Middle frontal gyrus (tissue), 1 donor: ENCODE measurements around the gene KMT2C.

Experiments
- DNase-seq: peaks from one replicate; pipeline ENCODE4 v3.0.0-alpha.2; 2015; ENCODE audit warnings: low spot score; ENCODE audit errors: extremely low spot score

KMT2C gene

DNA sequence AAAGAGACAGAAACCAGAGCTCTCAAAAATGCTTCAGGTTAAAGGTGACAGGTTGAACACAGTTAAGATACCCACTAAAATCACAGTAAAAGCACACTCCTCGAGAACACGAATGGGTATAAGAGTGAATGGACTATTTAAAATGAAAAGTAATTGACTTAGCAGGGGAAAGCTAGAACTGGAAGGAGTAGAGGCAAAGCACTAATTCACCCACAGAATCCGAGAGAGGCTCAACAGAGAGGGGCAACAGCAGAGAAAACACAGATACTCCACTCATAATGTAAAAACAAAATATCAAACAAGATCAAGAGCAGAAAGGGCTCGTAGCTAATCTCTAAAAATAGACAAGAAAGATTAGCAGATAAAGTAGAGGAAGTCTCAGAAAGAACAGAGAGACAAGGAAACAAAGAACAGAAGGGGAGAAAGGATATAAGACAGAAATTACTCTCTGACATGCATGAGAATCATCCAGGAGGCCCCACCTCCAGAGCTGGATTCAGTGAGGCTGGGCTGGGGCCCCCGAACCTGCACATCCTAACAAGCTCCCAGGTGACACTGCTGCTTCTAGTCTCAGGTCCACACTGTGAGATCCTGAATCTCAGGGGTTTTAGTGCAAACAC, 292.7 kb downstream of the KMT2C start:
- DNase-seq: no peak

DNA sequence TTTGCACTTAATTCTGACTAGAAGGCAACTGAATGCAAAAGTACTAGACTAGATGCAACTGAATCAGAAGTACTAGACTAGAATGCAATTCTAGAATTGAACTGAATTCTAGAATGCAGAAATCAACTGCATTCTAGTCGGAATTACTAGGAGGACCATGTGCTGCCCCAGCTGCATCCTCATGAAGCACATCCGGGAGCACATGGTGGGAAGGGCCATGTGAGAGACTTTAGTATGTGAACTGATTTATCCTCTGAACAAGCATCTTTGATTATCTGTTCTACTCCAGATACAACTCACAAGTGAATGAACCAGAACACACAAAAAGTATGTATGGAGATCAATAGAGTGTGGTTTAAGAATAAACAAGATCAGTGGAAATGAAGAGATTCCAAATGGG, 295.2 kb downstream of the KMT2C start:
- DNase-seq: no peak

DNA sequence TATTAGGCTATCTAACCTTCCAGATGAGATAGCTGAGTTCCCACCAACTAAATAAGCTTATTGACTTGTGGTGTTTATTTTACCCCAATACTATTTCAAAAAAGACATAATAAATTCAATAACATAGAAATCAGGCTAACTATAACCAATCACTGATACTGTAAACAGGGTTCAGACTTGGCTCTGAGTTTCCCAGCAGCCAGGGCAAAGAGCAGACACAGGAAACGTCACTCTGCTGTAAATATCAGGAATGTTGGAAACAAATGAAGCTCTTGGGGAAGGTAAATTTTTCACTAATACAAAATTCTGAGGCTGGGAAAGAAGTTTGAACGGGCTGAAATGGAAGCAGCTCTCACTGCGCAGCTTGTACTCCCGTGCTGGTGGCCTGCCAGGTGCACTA, 295.7 kb downstream of the KMT2C start:
- no peak for DNase-seq

DNA sequence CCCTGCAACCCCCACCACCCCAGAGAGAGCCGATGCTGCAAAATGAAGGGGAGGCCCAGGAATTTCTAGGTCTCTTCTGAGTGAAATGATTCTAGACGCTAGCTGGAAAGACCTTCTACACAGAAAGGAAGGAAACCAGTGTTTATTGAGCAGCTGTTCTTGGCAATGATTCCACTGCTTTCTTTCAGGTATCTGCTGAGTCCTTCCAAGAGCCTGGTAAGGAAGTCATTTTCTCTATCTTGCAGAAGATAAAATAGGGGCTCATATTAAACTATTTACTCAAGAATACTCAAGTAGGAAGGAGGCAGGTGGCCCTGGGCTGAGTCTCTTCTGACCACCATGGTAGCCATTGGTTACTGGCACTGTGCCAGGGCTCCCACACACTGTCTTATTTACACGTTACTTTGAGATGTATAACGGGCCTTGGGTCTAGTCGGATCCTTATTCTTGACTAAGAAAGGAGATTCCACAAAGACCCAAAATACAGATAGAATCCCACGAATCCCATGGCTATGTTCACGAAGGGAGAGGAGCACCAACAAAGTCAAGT, 298.3 kb downstream of the KMT2C start:
- no peak for DNase-seq

DNA sequence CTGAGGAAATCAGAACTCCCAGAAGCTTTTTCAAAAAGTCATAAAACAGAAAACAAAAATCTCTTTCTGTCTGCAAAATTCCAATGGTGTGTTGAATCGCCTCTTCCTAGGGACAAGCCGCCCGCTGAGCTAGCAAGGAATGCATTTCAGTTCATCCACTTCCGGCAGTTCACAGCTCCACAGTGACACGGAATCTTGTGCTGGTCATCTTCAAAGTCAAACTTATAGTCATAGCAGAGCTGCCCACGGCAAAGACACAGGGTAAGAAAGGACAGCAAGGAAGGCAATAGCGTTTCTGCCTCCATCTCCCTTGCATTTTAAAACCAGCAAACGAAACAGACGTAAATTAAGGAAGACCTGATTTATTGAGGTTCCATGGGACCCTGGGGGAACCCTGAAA, 299.1 kb downstream of the KMT2C start:
- no peak for DNase-seq

DNA sequence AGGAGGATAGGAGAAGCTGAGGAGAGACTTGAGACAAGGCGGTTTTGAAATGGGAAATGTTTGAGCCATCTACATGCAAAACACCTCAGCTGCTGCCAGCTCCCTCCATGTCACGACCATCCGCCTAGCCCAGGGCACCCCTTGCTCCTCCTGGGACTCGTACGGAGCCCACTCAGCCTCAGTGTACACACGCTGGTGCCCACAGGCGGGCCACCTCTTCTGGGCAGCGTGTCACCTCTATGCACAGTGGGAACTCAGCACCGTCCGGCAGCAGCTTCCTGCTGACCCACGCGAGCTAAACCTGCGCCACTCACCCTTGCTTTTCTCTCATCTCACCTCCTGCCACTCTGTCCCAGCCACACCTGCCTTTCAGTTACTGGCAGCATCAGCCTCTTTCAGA, 302.0 kb downstream of the KMT2C start:
- DNase-seq: no peak

DNA sequence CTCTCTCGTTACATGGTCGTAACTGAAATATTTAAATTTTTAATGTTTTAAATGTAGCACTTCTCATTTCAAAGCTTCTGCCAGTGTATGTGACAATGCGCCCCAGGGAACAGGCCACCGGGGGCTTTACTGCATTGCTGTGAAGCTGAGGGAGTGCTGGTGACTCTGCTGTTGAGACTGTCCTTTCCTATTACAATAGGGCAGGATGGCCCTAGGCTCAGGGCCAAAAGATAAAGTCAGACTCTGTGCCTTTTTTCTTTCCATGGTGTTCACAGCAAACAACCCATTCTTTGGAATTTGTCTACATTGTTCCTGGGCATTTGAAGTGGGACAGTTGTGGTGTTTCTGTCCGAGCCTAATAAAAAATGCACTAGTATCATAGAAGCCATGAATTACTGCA, 303.0 kb downstream of the KMT2C start:
- no peak for DNase-seq

DNA sequence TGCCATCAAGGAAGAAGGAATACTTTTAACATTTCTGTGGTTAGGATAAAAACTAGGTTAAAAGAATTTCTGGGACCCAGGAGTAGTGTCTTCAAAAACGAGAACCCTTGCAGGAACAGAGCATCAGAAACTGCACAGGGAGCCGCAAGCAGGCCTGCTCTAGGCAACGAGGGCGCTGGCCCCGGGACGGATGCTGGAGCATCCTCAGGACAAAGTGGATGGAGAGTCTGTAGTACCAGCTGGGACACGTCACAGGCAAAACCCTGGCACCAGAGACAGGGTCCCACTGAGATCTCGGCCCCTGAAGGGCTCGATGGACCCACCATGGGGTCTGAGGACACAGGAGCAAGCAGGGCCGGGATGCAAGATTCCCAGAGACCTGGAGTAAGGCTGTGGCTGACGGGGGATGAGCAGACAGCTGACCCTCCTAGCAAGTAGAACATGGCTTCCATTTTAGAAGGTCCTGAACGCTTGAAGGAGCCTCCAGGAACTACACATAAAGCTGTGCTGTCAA, 303.8 kb downstream of the KMT2C start:
- no peak for DNase-seq

DNA sequence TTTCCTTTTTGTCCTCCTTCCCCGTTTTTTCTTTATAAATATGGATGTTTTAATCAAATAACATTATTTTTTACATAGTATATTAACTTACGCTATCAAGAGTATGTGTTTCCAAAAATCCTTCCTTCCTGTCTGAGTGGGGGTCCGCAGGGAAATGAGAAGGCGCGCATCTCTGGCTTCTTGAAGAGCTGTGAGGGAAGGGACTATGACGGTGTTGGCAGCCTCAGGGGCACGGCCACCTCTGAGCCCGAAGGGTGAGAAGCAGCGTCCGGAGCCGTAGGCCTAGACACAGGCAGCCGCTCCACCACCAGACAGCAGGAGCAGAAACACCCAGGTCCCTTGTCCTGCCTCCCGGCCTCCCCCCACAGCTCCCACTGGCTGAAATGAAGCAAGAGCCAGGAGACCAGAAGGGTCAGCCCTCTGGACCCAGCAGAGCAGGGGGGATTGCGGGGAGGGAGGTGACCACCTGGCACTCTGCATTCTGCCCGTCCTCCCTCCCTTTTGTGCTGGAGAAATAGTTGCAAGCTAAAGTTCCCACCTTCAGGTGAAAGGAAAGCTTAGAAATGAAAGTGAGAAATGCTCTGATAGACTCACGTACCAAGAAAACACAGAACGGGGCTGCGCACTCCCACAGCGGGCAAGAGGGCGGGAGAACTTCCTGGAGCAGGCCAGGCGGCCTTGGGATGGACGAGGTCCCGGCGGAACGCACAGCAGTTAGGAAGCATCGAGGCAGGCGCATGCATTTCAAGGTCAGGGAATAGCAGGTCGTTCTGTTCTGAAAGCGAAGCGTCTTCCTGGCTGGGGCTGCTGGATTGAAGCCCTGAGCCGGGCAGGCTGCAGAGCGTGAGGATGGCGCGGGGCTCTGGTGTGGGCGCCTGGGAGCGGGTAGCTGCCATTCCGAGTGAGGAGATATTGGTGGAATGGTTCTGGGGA, 304.9 kb downstream of the KMT2C start:
- no peak for DNase-seq

DNA sequence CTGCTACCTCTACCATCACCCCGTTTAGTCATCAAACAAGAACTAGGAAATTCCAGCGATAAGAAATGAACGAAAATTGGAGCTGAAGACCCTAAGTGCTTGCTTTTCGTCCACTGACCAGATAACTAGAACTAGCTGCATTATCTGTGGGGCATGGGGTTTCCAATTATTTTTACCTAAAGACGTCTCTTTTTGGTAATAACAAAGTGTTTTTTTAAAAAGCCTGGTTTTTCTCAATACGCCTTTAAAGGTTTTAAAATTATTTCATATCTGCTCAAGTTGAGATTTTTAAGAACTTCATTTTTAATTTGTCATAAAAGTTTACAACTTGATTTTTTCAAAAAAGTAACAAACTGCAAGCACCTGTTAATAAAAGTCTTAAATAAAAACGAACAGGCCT, 306.1 kb downstream of the KMT2C start:
- DNase-seq: no peak

DNA sequence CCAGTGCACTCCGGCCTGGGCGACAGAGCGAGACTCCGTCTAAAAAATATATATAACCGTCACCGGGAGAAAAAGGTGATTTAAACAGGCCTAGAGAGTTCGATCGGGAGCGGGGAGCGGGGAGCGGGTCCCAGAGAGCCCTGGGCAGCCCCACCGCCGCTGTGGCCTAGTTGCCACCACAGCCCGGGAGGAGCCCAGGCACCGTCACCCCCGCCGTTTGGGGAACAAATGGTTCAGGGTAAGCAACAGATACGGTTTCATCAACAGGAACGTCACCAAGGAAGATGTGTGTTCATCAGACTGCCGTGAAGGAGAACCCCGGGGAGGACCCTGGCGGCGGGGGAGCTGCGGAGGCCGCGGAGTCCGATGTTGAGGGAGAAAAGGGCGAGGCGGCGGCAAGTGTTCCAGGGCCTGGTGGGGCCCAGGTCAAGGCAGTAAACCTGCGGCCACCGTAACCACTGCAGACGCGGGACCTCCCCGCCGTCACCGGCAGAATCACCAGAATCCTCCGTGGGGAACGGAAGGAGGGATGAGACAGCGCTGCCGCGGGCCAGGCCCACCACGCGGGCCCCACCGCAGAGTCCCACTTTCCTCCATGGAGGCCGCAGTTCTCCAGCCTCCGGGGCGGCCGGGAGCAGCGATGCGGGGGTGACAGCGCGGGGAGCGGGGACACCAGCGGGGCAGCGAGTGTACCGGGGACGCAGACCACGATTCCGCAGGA, 306.9 kb downstream of the KMT2C start:
- no peak for DNase-seq

DNA sequence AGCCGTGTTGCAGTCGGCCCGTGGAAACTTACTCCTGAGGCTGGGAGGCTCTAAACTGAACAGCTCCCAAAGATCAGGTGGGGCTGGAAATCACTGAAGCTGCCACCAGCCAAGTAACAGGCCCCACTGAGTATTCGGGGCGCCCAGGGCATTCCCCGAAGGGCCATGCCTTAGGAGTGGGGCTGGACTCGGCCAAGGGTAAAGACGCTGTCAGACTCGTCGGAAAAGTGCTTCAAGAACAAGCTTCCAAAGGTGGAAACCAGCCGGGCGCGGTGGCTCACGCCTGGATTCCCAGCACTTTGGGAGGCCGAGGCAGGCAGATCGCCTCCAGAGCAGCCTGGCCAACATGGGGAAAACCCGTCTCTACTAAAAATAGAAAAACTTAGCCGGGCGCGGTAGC, 307.6 kb downstream of the KMT2C start:
- no peak for DNase-seq

DNA sequence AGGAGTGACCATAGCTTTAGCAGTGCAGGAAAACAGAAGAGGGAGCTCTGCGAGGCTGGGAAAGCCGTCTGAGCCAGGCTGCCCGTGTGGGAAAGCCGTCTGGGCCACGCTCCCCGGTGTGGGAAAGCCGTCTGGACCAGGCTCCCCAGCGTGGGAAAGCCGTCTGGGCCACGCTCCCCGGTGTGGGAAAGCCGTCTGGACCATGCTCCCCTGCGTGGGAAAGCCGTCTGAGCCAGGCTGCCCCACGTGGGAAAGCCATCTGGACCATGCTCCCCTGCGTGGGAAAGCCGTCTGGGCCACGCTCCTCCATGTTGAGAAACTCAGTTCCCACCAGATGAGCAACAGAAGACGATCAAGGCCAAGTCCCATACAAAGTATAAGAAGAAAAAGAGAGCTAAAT, 308.6 kb downstream of the KMT2C start:
- no peak for DNase-seq

DNA sequence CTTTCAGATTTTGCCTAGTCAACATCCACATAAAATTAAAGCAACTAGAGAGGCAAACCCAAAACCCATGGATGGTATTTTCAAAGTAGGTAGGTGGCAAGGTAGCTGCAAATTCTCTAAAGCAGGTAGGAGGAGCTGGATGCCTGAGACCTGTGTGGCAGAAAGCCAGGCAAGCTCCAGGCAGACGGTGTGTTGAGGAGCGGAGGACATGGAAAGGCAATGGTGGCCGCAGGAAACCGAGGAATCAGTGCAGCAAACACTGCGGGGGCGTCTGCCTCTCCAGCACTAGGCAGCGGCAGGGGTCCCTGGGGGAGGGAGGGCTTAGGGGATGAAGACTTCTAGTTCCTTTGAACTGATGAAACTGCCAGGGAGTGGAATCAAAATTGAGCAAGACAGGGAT, 309.1 kb downstream of the KMT2C start:
- DNase-seq: no peak

DNA sequence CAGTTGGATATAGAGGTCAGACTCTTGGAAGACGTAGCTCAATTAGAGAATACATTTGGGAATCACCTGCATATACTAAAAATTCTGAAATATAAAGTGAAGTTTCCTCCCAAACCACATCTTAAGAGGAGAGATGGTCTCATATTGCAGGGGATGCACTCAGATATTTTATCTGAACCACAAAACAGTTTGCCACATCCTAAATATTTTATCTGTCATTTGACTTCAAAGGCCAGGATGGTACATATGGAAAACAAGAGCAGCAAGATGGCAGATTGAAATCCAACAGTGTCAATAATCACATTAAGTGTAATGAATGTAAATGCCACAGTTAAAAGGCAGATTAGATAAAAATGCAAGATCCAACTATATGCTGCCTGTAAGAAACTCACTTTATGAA, 313.3 kb downstream of the KMT2C start:
- no peak for DNase-seq

DNA sequence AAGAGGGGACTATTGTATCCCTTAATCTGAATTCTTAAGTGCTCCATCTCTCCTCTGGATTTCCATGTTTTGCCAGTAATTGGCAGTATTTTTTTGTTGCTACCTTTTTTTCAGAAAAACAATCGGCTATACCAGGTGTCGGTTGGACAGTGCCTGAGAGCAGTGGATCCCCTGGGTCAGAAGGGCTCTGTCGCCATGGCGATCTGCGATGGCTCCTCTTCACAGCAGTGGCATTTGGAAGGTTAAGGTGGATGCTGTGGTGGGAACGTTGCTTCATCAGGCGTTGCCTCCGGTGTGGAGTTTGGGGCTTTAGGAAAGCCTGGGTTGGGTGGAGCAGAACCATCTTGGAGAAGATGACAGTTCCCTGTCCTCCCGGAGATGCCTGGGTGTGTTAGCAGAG, 314.4 kb downstream of the KMT2C start:
- DNase-seq: no peak

DNA sequence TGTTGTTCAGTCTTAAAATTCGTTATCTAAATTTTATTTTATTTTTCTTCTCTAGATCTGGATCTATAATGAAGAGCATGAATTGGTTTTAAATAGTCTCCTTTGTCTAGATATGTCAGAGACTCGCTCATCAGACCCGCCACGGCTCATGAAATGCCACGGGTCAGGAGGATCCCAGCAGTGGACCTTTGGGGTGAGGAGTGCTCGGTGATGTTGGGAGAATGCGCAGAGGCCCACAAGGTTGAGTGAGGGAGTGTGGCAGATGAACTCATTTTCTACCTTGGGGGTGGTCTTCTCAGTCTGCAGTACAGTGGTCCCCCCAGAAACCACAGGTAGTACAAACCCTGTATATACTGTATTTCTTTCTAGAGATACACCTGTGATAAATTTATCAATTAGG, 315.0 kb downstream of the KMT2C start:
- DNase-seq: no peak

DNA sequence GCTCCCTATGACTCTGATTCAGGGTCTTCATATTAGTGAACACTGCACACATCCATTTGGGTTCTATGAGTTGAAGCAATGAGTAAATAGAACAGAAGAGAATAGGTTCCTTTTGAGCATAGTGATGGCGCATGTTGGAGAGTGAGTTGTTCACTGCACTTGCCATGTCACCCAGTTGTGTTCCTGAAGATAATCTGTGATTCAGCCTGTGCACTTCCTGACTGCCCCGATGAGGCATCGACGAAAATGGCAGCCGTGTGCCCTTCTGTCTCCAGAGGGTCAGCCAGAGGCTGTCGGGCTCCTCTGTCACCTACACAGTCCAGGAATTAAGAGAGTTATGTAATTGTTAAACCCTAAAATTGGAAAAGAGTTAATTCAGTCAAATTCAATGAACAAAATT, 315.6 kb downstream of the KMT2C start:
- DNase-seq: no peak

DNA sequence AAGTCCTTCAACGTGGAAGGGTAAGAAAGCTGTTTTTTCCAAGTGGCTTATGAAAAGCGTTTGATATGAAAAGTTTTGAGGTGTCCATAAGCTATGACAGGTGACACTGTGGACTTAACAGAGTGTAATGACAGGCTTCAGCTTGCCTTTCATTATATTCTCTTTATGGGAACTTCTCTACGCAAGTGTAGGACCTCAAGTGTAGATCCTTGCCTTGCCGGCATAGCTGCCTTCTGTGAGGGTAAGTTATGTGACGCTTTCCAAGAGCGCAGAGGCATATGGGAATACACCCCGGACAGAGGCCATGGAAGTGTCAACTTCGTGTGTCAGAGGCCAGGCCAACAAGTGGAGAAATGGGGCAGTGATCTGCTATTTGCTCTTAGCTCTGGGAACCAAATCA, 318.4 kb downstream of the KMT2C start:
- no peak for DNase-seq

DNA sequence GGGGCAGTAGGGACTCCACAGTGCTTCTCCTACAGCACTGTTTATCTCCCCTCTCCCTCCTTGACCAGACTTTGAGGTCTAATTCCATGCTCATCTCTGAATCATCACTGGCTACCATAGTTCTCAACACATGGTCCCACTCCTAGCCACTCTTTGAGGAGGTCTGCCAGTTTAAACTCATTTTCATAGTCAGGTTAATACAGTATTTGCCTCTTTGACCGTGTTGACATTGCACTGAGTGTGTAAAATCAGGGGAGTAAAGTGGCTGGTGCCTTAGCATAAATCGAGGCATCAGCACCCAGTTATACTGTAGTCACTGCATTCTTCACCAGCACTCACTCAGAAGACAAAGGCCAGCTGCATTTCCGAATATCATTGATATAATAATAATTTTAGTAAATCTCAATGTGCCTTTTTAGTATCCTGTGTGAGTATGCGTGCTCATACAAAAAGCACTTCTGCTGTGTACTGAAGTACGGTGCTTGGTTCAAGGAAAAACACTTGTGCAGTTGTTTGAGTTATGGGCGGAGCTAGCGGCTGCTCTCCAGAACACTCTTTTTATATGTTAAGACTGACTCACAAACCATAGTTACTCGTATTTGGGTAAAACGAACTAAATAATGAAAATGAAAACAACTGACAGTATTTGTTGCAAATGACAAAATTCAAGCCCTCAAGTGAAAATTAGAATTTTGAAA, 320.6 kb downstream of the KMT2C start:
- no peak for DNase-seq

DNA sequence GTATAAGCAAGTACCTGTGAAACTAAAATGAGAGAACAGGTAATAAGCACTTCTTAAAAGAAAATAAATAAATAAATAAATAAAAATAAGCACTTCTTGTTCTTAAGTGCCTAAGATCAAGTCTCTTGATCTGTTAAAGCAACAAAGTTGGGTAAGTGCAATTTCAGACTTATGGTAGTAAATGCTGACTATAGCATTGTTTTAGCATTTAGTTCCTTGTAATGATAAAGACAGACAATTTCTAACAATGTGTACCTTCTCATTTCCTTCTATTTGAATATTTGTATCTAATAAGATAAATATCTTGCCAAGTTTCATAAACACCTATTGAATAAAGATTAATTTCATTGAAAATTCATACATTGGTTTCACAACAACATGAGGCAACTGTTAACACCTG, 323.0 kb downstream of the KMT2C start:
- DNase-seq: no peak
